Kidney (tissue), 14 donors: ENCODE results near the gene UGT3A1. TPM values are rescaled to one million over a fixed set of nuclear protein-coding genes. Genes with fewer than 3 reads are reported as not detected.

Experiments used
- DNase-seq, 5 donors: peaks; one replicate each; pipeline ENCODE4 v3.0.0-alpha.2; 2013 to 2020
- FAIRE-seq: peaks from 2 replicates; lab custom pipeline; 2012; peaks lifted over from hg19 to GRCh38; lab: Jason Lieb, UNC
- H3K27ac ChIP-seq, 2 donors: one replicate each; pipeline ENCODE4 v1.7.0; 2013; ENCODE audit warnings: low read depth in 2 of 2, low read length in 2 of 2, inconsistent platforms in 1 of 2
- H3K27me3 ChIP-seq: one replicate; pipeline ENCODE4 v1.7.1; 2013; ENCODE audit warnings: low read length, inconsistent platforms; ENCODE audit not compliant: control insufficient read depth, insufficient read depth
- H3K36me3 ChIP-seq, 3 donors: one replicate each; pipeline versions ENCODE4 v1.7.0 to v1.7.1; 2013; ENCODE audit warnings: low read length in 3 of 3, control low read depth in 1 of 3, inconsistent platforms in 1 of 3; ENCODE audit not compliant: insufficient read depth in 3 of 3, control insufficient read depth in 2 of 3
- H3K4me1 ChIP-seq, 3 donors: one replicate each; pipeline versions ENCODE4 v1.7.0 to v1.7.1; 2013; ENCODE audit warnings: low read length in 3 of 3, inconsistent platforms in 1 of 3, low read depth in 1 of 3; ENCODE audit not compliant: control insufficient read depth in 2 of 3, insufficient read depth in 2 of 3
- H3K4me3 ChIP-seq, 3 donors: one replicate each; pipeline versions ENCODE4 v1.7.0 to v1.8.1; 2013; ENCODE audit warnings: low read length in 3 of 3, control low read depth in 1 of 3, inconsistent platforms in 1 of 3
- H3K9ac ChIP-seq, 3 donors: one replicate each; pipeline versions ENCODE4 v1.7.0 to v1.7.1; 2013; ENCODE audit warnings: low read length in 3 of 3, control low read depth in 1 of 3, inconsistent platforms in 1 of 3
- H3K9me3 ChIP-seq, 3 donors: one replicate each; pipeline versions ENCODE4 v1.7.0 to v1.7.1; 2013; ENCODE audit warnings: low read length in 3 of 3, control low read depth in 1 of 3, inconsistent platforms in 1 of 3; ENCODE audit not compliant: control insufficient read depth in 2 of 3, insufficient read depth in 1 of 3
- intact Hi-C: fragments of 100-400 bp; cut with DNase I; formaldehyde crosslinking; loops from one replicate; pipeline ENCODE4 v1.11.1; 2022
- polyA plus RNA-seq: library from polyadenylated mRNA; stranded (reverse); fragments of 350-450 nt; fragmentation: Illumina TruSeq; extraction: RNeasy Lipid Tissue Mini Kit (QIAGEN cat#74804); gene quantifications from one replicate; pipeline ENCODE4 v1.2.3, GENCODE V29; 2014; ENCODE audit warnings: low read depth, low replicate concordance; ENCODE audit not compliant: insufficient read depth
- total RNA-seq: library from RNA; stranded (reverse); fragmentation: NEBNext Ultra II Directional; extraction: Animal tissue kit (Norgen Biotek cat#: 25700); gene quantifications from one replicate; pipeline ENCODE4 v1.2.1, GENCODE V29; 2021
- TF ChIP-seq, protein P1 (sequence below): IDR thresholded peaks from 3 replicates; pipeline ENCODE4 v1.5.1; 2012; ENCODE audit warnings: mild to moderate bottlenecking, moderate library complexity, borderline replicate concordance; ENCODE audit not compliant: insufficient read depth; ENCODE audit errors: extremely low read depth
- donor health status: control.
- donor health status: control.
- donor health status: control.
- donor health status: control.
- donor health status: control.
- donor health status: DM: yes; HTN: yes; CAD: no.
- donor health status: Normal renal cell carcinoma (clear cell type).

Gene UGT3A1
- total and polyA plus RNA-seq, 2 donors from 2014 or later = 6.1 to 37.5 TPM

DNA sequence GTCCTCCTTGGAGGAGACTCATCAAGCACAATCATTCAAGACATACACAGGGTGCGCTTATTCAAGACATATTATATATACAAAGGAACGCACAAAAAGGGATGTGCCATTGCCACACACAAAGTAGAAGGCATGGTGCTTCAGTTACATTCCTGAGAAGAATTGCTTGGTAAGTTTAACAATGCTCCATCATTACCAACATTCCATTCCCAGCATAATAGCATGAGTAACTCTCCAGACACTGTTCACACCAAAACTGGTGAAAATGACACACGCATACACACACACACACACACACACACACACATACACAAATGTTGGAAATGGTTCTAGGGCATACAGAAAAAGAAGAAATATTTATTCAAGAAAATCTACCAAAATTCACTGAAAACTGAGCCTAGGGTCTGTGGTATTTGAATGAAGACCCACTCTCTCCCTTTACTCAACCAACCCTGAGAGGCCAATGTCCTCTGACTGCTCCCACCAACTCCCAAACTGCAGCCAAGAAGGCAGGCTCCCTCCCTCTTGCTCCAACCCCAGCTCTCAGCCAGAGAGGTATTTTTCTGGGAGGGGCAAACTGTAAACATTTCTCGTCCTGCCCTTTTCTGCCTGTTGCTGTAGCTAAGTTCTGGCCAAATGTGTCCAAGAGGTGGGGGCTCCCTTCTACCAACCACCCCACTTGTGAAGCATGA lies 19.9 kb downstream of the UGT3A1 start:
- H3K4me1 ChIP-seq = no peaks in the 10 kb centered on the region
- no peaks in the 10 kb centered on the region for H3K9me3 ChIP-seq
- H3K4me3 ChIP-seq = no peak overlapping the region
- intact Hi-C loops = no loop called here
- DNase-seq = no peak
- TF ChIP-seq, protein P1, sequence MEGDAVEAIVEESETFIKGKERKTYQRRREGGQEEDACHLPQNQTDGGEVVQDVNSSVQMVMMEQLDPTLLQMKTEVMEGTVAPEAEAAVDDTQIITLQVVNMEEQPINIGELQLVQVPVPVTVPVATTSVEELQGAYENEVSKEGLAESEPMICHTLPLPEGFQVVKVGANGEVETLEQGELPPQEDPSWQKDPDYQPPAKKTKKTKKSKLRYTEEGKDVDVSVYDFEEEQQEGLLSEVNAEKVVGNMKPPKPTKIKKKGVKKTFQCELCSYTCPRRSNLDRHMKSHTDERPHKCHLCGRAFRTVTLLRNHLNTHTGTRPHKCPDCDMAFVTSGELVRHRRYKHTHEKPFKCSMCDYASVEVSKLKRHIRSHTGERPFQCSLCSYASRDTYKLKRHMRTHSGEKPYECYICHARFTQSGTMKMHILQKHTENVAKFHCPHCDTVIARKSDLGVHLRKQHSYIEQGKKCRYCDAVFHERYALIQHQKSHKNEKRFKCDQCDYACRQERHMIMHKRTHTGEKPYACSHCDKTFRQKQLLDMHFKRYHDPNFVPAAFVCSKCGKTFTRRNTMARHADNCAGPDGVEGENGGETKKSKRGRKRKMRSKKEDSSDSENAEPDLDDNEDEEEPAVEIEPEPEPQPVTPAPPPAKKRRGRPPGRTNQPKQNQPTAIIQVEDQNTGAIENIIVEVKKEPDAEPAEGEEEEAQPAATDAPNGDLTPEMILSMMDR = no peak
- no peaks in the 10 kb centered on the region for H3K36me3 ChIP-seq
- H3K27ac ChIP-seq = no peak overlapping the region
- H3K27me3 ChIP-seq = no peaks in the 10 kb centered on the region
- H3K9ac ChIP-seq = no peak overlapping the region
- no peak for FAIRE-seq

DNA sequence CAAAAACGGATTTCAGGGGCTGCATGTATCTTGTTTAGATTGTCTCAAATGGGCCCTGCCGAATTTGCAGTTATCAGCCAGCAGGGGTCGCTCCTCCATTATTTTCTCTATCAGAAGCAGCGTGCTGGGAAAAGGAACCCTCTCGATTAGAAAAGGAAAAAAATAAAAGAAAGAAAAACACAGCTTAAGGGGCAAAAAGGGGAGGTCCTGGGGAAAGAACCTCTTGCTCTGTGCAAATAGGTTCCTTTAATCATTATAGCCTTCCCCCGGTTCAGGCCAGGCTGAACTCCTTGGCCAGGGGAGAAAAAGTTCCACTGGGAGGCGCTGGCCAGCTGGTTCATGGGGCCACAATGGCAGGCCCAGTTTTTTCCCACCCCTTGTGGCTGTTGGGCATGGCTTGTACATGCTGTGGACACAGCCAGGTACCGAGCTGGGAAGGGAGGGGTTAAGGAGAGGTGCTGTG lies 27.8 kb downstream of the UGT3A1 start:
- H3K4me1 ChIP-seq = no peaks in the 10 kb centered on the region
- TF ChIP-seq, protein P1 = no peak
- DNase-seq = no peak
- H3K36me3 ChIP-seq = no peaks in the 10 kb centered on the region
- FAIRE-seq = no peak
- no peak overlapping the region for H3K4me3 ChIP-seq
- H3K27ac ChIP-seq = no peak overlapping the region
- no peaks in the 10 kb centered on the region for H3K9me3 ChIP-seq
- H3K9ac ChIP-seq = no peak overlapping the region
- intact Hi-C loops = no loop called here
- H3K27me3 ChIP-seq = no peaks in the 10 kb centered on the region

DNA sequence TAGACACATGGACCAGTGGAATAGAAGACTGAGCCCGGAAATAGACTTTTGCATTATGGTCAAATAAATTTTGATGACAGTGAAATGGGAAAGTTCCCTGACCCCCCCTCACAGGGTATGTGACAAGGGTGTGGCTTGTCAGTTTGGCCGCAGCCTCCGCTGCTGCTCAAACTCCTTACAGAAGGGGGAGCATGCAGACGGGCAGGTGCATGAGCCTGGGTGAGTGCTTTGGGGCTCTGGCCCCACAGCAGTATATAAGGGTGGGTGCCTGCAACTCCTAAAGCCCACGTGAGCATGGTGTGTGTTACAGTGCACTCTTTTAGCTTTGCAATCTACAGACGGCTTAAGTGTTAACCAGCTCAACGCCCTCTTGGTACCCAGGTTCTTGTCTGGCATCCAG lies 30.9 kb downstream of the UGT3A1 start:
- no peak for FAIRE-seq
- Histone ChIP-seq H3K27me3 (no peaks in the 10 kb centered on the region), H3K27ac (no peak overlapping the region), H3K9me3 (no peaks in the 10 kb centered on the region), H3K4me1 (no peaks in the 10 kb centered on the region), H3K36me3 (peaks cover 0 to 2% (median 0%) of the 10 kb centered on the region in 3 donors), H3K9ac (no peak overlapping the region), H3K4me3 (no peak overlapping the region)
- intact Hi-C loops = no loop called here
- DNase-seq = no peak
- TF ChIP-seq, protein P1 = no peak
